ENCODE data around the gene NEURL4. TPM values are rescaled to one million over a fixed set of nuclear protein-coding genes. Genes with fewer than 3 reads are reported as not detected.

Gene NEURL4
- total and polyA plus RNA-seq, 5 experiments from 2014 or later: 0.90 to 82.7 (median 2.7) TPM

- DNase-seq (peak in 4 of 10 donors; percentile 21 to 70 (median 34)), ATAC-seq (peak; percentile 16 to 41)
- Mint-ChIP-seq H3K36me3 (no peaks in the 10 kb centered on the region), H3K4me3 (peak overlapping the region; percentile 56 to 86 (median 68)), H3K27ac (peak overlapping the region in 4 of 10 donors; percentile 2 to 63 (median 52)), H3K9me3 (no peaks in the 10 kb centered on the region), H3K27me3 (peaks cover 0 to 16% (median 4%) of the 10 kb centered on the region in 5 donors), H3K4me1 (peaks cover 10 to 24% (median 20%) of the 10 kb centered on the region in 4 donors)
- POLR2A ChIA-PET: interaction anchor here (0.9 to 1.3 kb wide), 4 partner anchors 9 to 55 kb away, joined by 4 to 6 read pairs (median 6); partner anchors contain the start of genes GABARAP and PHF23
These were observed 35.1 kb downstream of the NEURL4 start for GRCh38 chr17:7293816-7294613.

GRCh38 chr17:7293159-7293558 is 36.0 kb downstream of the NEURL4 start:
- H3K27ac Mint-ChIP-seq: peak overlapping the region in 3 of 10 donors; percentile 51 to 56 (median 54)
- H3K9me3 Mint-ChIP-seq: no peaks in the 10 kb centered on the region
- DNase-seq: peak in 1 of 10 donors; percentile 47
- POLR2A ChIA-PET: interaction anchor here (0.5 to 1.3 kb wide), 6 partner anchors 9 to 107 kb away, joined by 3 to 6 read pairs (median 4); partner anchors contain the start of genes GABARAP and PHF23
- peaks cover 10 to 24% (median 20%) of the 10 kb centered on the region in 4 donors for H3K4me1 Mint-ChIP-seq
- no peaks in the 10 kb centered on the region for H3K36me3 Mint-ChIP-seq
- peaks cover 0 to 16% (median 4%) of the 10 kb centered on the region in 5 donors for H3K27me3 Mint-ChIP-seq
- ATAC-seq: no peak
- H3K4me3 Mint-ChIP-seq: peak overlapping the region in 9 of 10 donors; percentile 12 to 72 (median 68)

GRCh38 chr17:7292729-7293128 is 36.4 kb downstream of the NEURL4 start:
- POLR2A ChIA-PET: interaction anchor here (0.5 to 1.3 kb wide), 5 partner anchors 15 to 108 kb away, joined by 3 to 6 read pairs (median 3); partner anchors contain the start of genes GABARAP and PHF23
- H3K27ac Mint-ChIP-seq: peak overlapping the region in 1 of 10 donors; percentile 44
- DNase-seq: no peak
- peaks cover 0 to 18% (median 4%) of the 10 kb centered on the region in 5 donors for H3K27me3 Mint-ChIP-seq
- peaks cover 10 to 24% (median 20%) of the 10 kb centered on the region in 4 donors for H3K4me1 Mint-ChIP-seq
- ATAC-seq: no peak
- peak overlapping the region in 6 of 10 donors; percentile 6 to 67 (median 40) for H3K4me3 Mint-ChIP-seq
- H3K36me3 Mint-ChIP-seq: no peaks in the 10 kb centered on the region
- H3K9me3 Mint-ChIP-seq: no peaks in the 10 kb centered on the region

GRCh38 chr17:7292194-7292593 is 36.9 kb downstream of the NEURL4 start:
- Mint-ChIP-seq H3K4me1 (peaks cover 10 to 24% (median 20%) of the 10 kb centered on the region in 4 donors), H3K27ac (peak overlapping the region in 1 of 10 donors; percentile 56), H3K4me3 (no peak overlapping the region), H3K36me3 (no peaks in the 10 kb centered on the region), H3K27me3 (peaks cover 0 to 18% (median 4%) of the 10 kb centered on the region in 5 donors), H3K9me3 (no peaks in the 10 kb centered on the region)
- no peak for ATAC-seq
- no peak for DNase-seq
- POLR2A ChIA-PET: interaction anchor here (1.2 to 1.3 kb wide), 2 partner anchors 16 to 64 kb away, joined by 3 read pairs; no protein-coding TSS in a partner anchor

- Mint-ChIP-seq H3K27ac (no peak overlapping the region), H3K36me3 (no peaks in the 10 kb centered on the region), H3K4me3 (no peak overlapping the region), H3K4me1 (peaks cover 9 to 16% (median 12%) of the 10 kb centered on the region in 4 donors), H3K9me3 (no peaks in the 10 kb centered on the region), H3K27me3 (peaks cover 0 to 17% (median 3%) of the 10 kb centered on the region in 5 donors)
- POLR2A ChIA-PET: no interaction called here
- ATAC-seq: no peak
- DNase-seq: no peak
These were observed 38.5 kb downstream of the NEURL4 start for GRCh38 chr17:7290685-7291084.

- peaks cover 0 to 15% (median 1%) of the 10 kb centered on the region in 5 donors for H3K27me3 Mint-ChIP-seq
- H3K4me1 Mint-ChIP-seq: peaks cover 5 to 13% (median 9%) of the 10 kb centered on the region in 4 donors
- H3K27ac Mint-ChIP-seq: no peak overlapping the region
- no peaks in the 10 kb centered on the region for H3K9me3 Mint-ChIP-seq
- POLR2A ChIA-PET: no interaction called here
- DNase-seq (no peak), ATAC-seq (no peak)
- no peak overlapping the region for H3K4me3 Mint-ChIP-seq
- no peaks in the 10 kb centered on the region for H3K36me3 Mint-ChIP-seq
These were observed 39.0 kb downstream of the NEURL4 start for GRCh38 chr17:7290166-7290565.

GRCh38 chr17:7289256-7290032 is 39.7 kb downstream of the NEURL4 start:
- Mint-ChIP-seq H3K27ac (no peak overlapping the region), H3K4me3 (no peak overlapping the region), H3K36me3 (no peaks in the 10 kb centered on the region), H3K27me3 (peaks cover 0 to 14% (median 1%) of the 10 kb centered on the region in 5 donors), H3K4me1 (peaks cover 0 to 8% (median 5%) of the 10 kb centered on the region in 4 donors), H3K9me3 (no peaks in the 10 kb centered on the region)
- POLR2A ChIA-PET: no interaction called here
- ATAC-seq (no peak), DNase-seq (no peak)

GRCh38 chr17:7285679-7286078 is 43.5 kb downstream of the NEURL4 start:
- DNase-seq (no peak), ATAC-seq (no peak)
- H3K27me3 Mint-ChIP-seq: peaks cover 1 to 19% (median 13%) of the 10 kb centered on the region in 5 donors
- no peak overlapping the region for H3K27ac Mint-ChIP-seq
- no peak overlapping the region for H3K4me3 Mint-ChIP-seq
- H3K36me3 Mint-ChIP-seq: no peaks in the 10 kb centered on the region
- peaks cover 10 to 28% (median 20%) of the 10 kb centered on the region in 4 donors for H3K4me1 Mint-ChIP-seq
- POLR2A ChIA-PET: interaction anchor here (1.2 to 1.3 kb wide), 2 partner anchors 11 to 12 kb away, joined by 7 to 8 read pairs; no protein-coding TSS in a partner anchor
- H3K9me3 Mint-ChIP-seq: no peaks in the 10 kb centered on the region

- Mint-ChIP-seq H3K27ac (no peak overlapping the region), H3K36me3 (no peaks in the 10 kb centered on the region), H3K4me3 (no peak overlapping the region), H3K9me3 (no peaks in the 10 kb centered on the region), H3K4me1 (peaks cover 16 to 36% (median 24%) of the 10 kb centered on the region in 4 donors), H3K27me3 (peaks cover 1 to 19% (median 13%) of the 10 kb centered on the region in 5 donors)
- no peak for DNase-seq
- no peak for ATAC-seq
- POLR2A ChIA-PET: interaction anchor here (0.5 to 1.2 kb wide), 2 partner anchors 9 to 53 kb away, joined by 3 to 5 read pairs; no protein-coding TSS in a partner anchor
These were observed 44.2 kb downstream of the NEURL4 start for GRCh38 chr17:7284911-7285310.

- POLR2A ChIA-PET: interaction anchor here (0.9 to 1.7 kb wide), 5 partner anchors 10 to 54 kb away, joined by 3 to 9 read pairs (median 5); partner anchors contain the start of genes ACAP1 and NEURL4
- H3K4me3 Mint-ChIP-seq: peak overlapping the region in 4 of 10 donors; percentile 42 to 58 (median 44)
- peak overlapping the region in 1 of 10 donors; percentile 10 for H3K27ac Mint-ChIP-seq
These were observed 45.5 kb downstream of the NEURL4 start for GRCh38 chr17:7283471-7284216.

GRCh38 chr17:7282752-7283321 is 46.3 kb downstream of the NEURL4 start:
- H3K27me3 Mint-ChIP-seq: peaks cover 1 to 19% (median 10%) of the 10 kb centered on the region in 5 donors
- no peaks in the 10 kb centered on the region for H3K36me3 Mint-ChIP-seq
- ATAC-seq (no peak), DNase-seq (no peak)
- peaks cover 16 to 38% (median 24%) of the 10 kb centered on the region in 4 donors for H3K4me1 Mint-ChIP-seq
- peak overlapping the region in 1 of 10 donors; percentile 77 for H3K27ac Mint-ChIP-seq
- POLR2A ChIA-PET: interaction anchor here (0.9 to 2.3 kb wide), 8 partner anchors 11 to 197 kb away, joined by 3 to 9 read pairs (median 5); partner anchors contain the start of genes ACAP1, NEURL4 and ZBTB4
- H3K4me3 Mint-ChIP-seq: peak overlapping the region in 8 of 10 donors; percentile 15 to 85 (median 49)
- H3K9me3 Mint-ChIP-seq: no peaks in the 10 kb centered on the region

More at GRCh38 chr17:7283471-7284216, 45.5 kb downstream of the NEURL4 start:
- Mint-ChIP-seq H3K36me3 (no peaks in the 10 kb centered on the region), H3K27me3 (peaks cover 1 to 19% (median 10%) of the 10 kb centered on the region in 5 donors), H3K4me1 (peaks cover 16 to 38% (median 24%) of the 10 kb centered on the region in 4 donors), H3K9me3 (no peaks in the 10 kb centered on the region)
- no peak for DNase-seq
- ATAC-seq: no peak
